Pancreas (tissue), 10 donors: ENCODE measurements around the gene RNF14. TPM values are rescaled to one million over a fixed set of nuclear protein-coding genes. Genes with fewer than 3 reads are reported as not detected.

Source experiments
- ATAC-seq, 4 donors: fragments of 200-7000 bp; cut with Tn5 transposase; one replicate each; pipeline versions ENCODE4 v1.8.0 to v1.9.1; 2020; ENCODE audit warnings: mild to moderate bottlenecking in 4 of 4, moderate library complexity in 4 of 4
- DNase-seq, 6 donors: peaks; one replicate each; pipeline ENCODE4 v3.0.0-alpha.2; 2020
- FAIRE-seq: peaks from 2 replicates; lab custom pipeline; 2012; peaks lifted over from hg19 to GRCh38; lab: Jason Lieb, UNC
- H3K27ac ChIP-seq, 4 donors: fragments of 200-600 bp; sonication (generic); 1 replicate in 3 of 4; 2 replicates in 1 of 4; pipeline versions ENCODE4 v1.5.0 to v1.8.0; 2020
- H3K27me3 ChIP-seq, 4 donors: fragments of 200-600 bp; one replicate each; pipeline ENCODE4 v1.8.0; 2021
- H3K36me3 ChIP-seq, 3 donors: fragments of 200-600 bp; sonication (generic) in 1 of 3; one replicate each; pipeline versions ENCODE4 v1.5.0 to v1.8.0; 2020 to 2021
- H3K4me1 ChIP-seq, 3 donors: fragments of 200-600 bp; one replicate each; pipeline ENCODE4 v1.8.0; 2021
- H3K4me3 ChIP-seq, 4 donors: fragments of 200-600 bp; sonication (generic) in 2 of 4; one replicate each; pipeline versions ENCODE4 v1.5.0 to v1.8.0; 2020 to 2021
- H3K9me3 ChIP-seq, 4 donors: fragments of 200-600 bp; one replicate each; pipeline ENCODE4 v1.8.0; 2021
- CTCF ChIP-seq, 4 donors: fragments of 200-600 bp; sonication (generic) in 3 of 4; IDR thresholded peaks; one replicate each; pipeline versions ENCODE4 v1.5.0 to v1.8.0; 2021; ENCODE audit warnings: antibody characterized with exemption in 4 of 4
- WGBS, 2 donors: extraction: QIAGEN DNeasy Blood & Tissue Kit; methylation state at CpG; one replicate each; pipeline ENCODE4 v1.1.7; 2013; 5-methylcytosine and 5-hydroxymethylcytosine counted together
- intact Hi-C, 3 donors: fragments of 100-400 bp; cut with DNase I; formaldehyde crosslinking; loops; one replicate each; pipeline versions ENCODE4 v1.11.1 to v1.14.2; 2022
- polyA plus RNA-seq, 2 donors: library from polyadenylated mRNA; stranded (reverse); fragments of 200-250 nt; gene quantifications; one replicate each; pipeline ENCODE4 v1.2.3, GENCODE V29; 2013
- total RNA-seq, 6 donors: library from RNA; stranded (reverse); fragmentation: NEBNext Ultra II Directional in 4 of 6; extraction: Animal tissue kit (Norgen Biotek cat#: 25700) in 4 of 6; gene quantifications; one replicate each; pipeline versions ENCODE4 v1.2.1 to v1.2.4, GENCODE V29; 2021 to 2023
- donor health status: healthy with polysubstance abuse.
- donor health status: DM: no; HTN: no; CAD: no; lungs with moderate emphysema.
- donor health status: DM: no; HTN: no; CAD: no.
- donor health status: control.
- donor health status: control.
- donor health status: Bipolar disorder and iron deficiency.
- donor health status: DM: yes; HTN: yes; CAD: no.
- donor health status: DM: no; HTN: no; CAD: no.
- donor health status: DM: no; HTN: no; CAD: no.
- donor health status: DM: yes; HTN: yes; CAD: no.

RNF14 gene
- total and polyA plus RNA-seq, 8 donors = 7.8 to 30.4 (median 19.8) TPM

- Histone ChIP-seq H3K36me3 (peaks cover 0 to 11% (median 0%) of the 10 kb centered on the region in 3 donors), H3K27ac (no peak overlapping the region), H3K27me3 (no peaks in the 10 kb centered on the region), H3K4me1 (peaks cover 0 to 3% (median 0%) of the 10 kb centered on the region in 3 donors), H3K4me3 (no peak overlapping the region), H3K9me3 (no peaks in the 10 kb centered on the region)
- ATAC-seq (no peak), FAIRE-seq (no peak), DNase-seq (no peak)
- no peak for TF ChIP-seq CTCF (IDR thresholded peaks at IDR 0.05)
- 61 to 78% methylated on average over 1 of the region's 1 CpG for WGBS, 2 donors
- intact Hi-C loops = no loop called here
These were observed 38.3 kb downstream of the RNF14 start for GRCh38 chr5:142007237-142007544.

DNA sequence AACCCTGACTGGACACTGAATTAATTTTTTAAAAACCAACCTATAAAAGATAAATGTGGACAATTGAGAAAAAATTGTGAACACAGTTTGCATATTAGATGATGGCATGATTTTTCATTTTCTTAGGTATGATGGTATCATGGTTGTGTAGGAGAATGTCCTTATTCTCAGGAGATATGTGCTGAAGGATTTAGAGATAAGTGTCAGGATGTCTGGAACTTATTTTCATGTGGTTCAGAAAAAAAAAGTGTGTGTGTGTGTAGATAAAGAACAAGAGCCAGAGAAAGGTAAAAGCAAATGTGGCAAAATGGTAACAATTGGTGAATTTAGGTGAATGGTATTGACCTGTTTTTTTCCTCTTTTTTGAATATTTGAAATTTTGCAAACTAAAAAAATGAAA, 39.9 kb downstream of the RNF14 start:
- peaks cover 0 to 12% (median 0%) of the 10 kb centered on the region in 3 donors for H3K4me1 ChIP-seq
- no peak for FAIRE-seq
- no peak for DNase-seq
- no peak overlapping the region for H3K4me3 ChIP-seq
- no peak for ATAC-seq
- peaks cover 0 to 7% (median 0%) of the 10 kb centered on the region in 3 donors for H3K36me3 ChIP-seq
- intact Hi-C loops = no loop called here
- H3K27me3 ChIP-seq = no peaks in the 10 kb centered on the region
- H3K27ac ChIP-seq = no peak overlapping the region
- TF ChIP-seq CTCF (IDR thresholded peaks at IDR 0.05) = no peak
- H3K9me3 ChIP-seq = no peaks in the 10 kb centered on the region

DNA sequence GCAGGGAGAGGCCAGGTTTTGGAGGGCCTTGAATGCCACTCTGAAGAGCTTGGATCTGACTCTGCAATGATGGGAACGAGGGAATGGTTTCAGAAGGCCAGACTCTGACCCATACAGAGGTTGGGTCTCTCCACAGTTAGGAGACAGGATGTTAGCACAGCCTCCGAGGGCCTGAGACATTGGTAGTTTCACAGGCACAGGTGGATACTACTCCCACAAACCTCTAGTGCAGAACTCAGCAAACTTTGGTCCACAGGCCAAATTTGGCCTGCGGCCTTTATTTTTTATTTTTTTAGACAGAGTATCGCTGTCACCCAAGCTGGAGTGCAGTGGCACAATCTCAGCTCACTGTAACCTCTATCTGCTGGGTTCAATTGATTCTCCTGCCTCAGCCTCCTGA, 41.0 kb downstream of the RNF14 start:
- H3K9me3 ChIP-seq = no peaks in the 10 kb centered on the region
- TF ChIP-seq CTCF (IDR thresholded peaks at IDR 0.05) = no peak
- FAIRE-seq (no peak), DNase-seq (no peak), ATAC-seq (no peak)
- WGBS, 2 donors = 84 to 89% methylated on average over 4 of the region's 4 CpGs
- H3K36me3 ChIP-seq = peaks cover 0 to 2% (median 0%) of the 10 kb centered on the region in 3 donors
- H3K4me1 ChIP-seq = peaks cover 0 to 16% (median 0%) of the 10 kb centered on the region in 3 donors
- no peak overlapping the region for H3K27ac ChIP-seq
- H3K27me3 ChIP-seq = no peaks in the 10 kb centered on the region
- intact Hi-C loops = loop anchor here in 1 of 3 donors (10.0 kb wide), 1 partner anchor 135 kb away; no protein-coding TSS in a partner anchor
- no peak overlapping the region for H3K4me3 ChIP-seq

- FAIRE-seq = no peak
- no peaks in the 10 kb centered on the region for H3K36me3 ChIP-seq
- ATAC-seq = no peak
- DNase-seq = no peak
- intact Hi-C loops = loop anchor here in 1 of 3 donors (10.0 kb wide), 1 partner anchor 133 kb away; no protein-coding TSS in a partner anchor
- no peak overlapping the region for H3K4me3 ChIP-seq
- 94 to 95% methylated on average over 9 of the region's 9 CpGs for WGBS, 2 donors
- H3K27me3 ChIP-seq = no peaks in the 10 kb centered on the region
- no peak overlapping the region for H3K27ac ChIP-seq
- no peak for TF ChIP-seq CTCF (IDR thresholded peaks at IDR 0.05)
- no peaks in the 10 kb centered on the region for H3K9me3 ChIP-seq
- H3K4me1 ChIP-seq = peaks cover 0 to 20% (median 0%) of the 10 kb centered on the region in 3 donors
These were observed 42.8 kb downstream of the RNF14 start for GRCh38 chr5:142011572-142012185.

DNA sequence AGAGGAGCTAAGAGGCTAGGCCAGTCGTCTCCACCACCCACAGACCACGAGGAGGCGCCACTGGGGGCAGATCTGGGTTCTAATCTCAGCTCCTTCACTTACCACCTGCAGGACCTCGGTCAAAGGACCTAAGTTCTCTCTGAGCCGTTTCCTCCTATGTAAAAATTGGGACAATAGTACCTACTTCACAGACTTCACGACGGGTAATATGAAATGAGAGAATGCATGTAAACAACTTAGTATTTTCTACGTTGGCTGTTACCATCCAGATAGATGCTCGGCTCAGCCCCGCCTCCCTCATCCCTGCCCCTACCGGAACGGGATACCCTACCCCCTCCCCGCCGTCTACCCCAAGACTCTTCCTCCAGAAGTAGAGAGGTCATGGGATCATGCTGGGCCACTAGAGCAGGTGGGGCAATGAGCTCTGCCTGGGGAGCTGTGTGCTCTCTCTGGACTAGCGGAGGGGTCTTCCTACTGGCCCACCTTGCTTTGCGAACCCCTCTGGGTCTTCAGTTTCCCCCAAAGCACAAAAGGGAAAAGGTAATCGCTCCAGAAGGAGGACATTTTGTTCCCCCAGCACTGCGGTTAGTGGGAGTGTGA, 43.4 kb downstream of the RNF14 start:
- TF ChIP-seq CTCF (IDR thresholded peaks at IDR 0.05) = peak in 1 of 4 donors; percentile 7
- intact Hi-C loops = loop anchor here in 1 of 3 donors (10.0 kb wide), 1 partner anchor 133 kb away; no protein-coding TSS in a partner anchor
- 7 to 10% methylated on average over 18 of the region's 18 CpGs for WGBS, 2 donors
- Histone ChIP-seq H3K27me3 (no peaks in the 10 kb centered on the region), H3K4me3 (peak overlapping the region; percentile 60 to 84 (median 68)), H3K4me1 (peaks cover 0 to 20% (median 0%) of the 10 kb centered on the region in 3 donors), H3K9me3 (no peaks in the 10 kb centered on the region), H3K27ac (peak overlapping the region; percentile 47 to 85 (median 73)), H3K36me3 (no peaks in the 10 kb centered on the region)
- DNase-seq (peak; percentile 16 to 64 (median 33)), FAIRE-seq (no peak), ATAC-seq (peak; percentile 22 to 51 (median 42))
